Stimulated activated naive CD4-positive, alpha-beta T cell (primary cell): ENCODE results near the gene AP3B1.

ENCODE experiments used
- DNase-seq, 6 experiments: peaks; one replicate each; lab custom pipeline; 2025; lab: John Stamatoyannopoulos, UW

Gene AP3B1

GRCh38 chr5:78291687-78292086 lies 2.8 kb downstream of the AP3B1 start:
- DNase-seq = no peak

GRCh38 chr5:78289911-78290310 lies 4.6 kb downstream of the AP3B1 start:
- no peak for DNase-seq

- DNase-seq = no peak
Measured at GRCh38 chr5:78288246-78288645, 6.3 kb downstream of the AP3B1 start.

- DNase-seq = no peak
Measured at GRCh38 chr5:78287833-78288232, 6.7 kb downstream of the AP3B1 start.

GRCh38 chr5:78287169-78287568 lies 7.3 kb downstream of the AP3B1 start:
- no peak for DNase-seq

- DNase-seq = no peak
Measured at GRCh38 chr5:78286290-78286689, 8.2 kb downstream of the AP3B1 start.

GRCh38 chr5:78283802-78284201 lies 10.7 kb downstream of the AP3B1 start:
- no peak for DNase-seq

GRCh38 chr5:78283105-78283504 lies 11.4 kb downstream of the AP3B1 start:
- DNase-seq = no peak

- DNase-seq = no peak
Measured at GRCh38 chr5:78280261-78280660, 14.2 kb downstream of the AP3B1 start.

GRCh38 chr5:78279194-78279593 lies 15.3 kb downstream of the AP3B1 start:
- DNase-seq = no peak

GRCh38 chr5:78277715-78278114 lies 16.8 kb downstream of the AP3B1 start:
- no peak for DNase-seq

- no peak for DNase-seq
Measured at GRCh38 chr5:78275998-78276543, 18.4 kb downstream of the AP3B1 start.

- no peak for DNase-seq
Measured at GRCh38 chr5:78274540-78275197, 19.8 kb downstream of the AP3B1 start.

GRCh38 chr5:78273436-78273835 lies 21.1 kb downstream of the AP3B1 start:
- DNase-seq = no peak

GRCh38 chr5:78271766-78272165 lies 22.7 kb downstream of the AP3B1 start:
- DNase-seq = no peak

GRCh38 chr5:78269088-78269703 lies 25.3 kb downstream of the AP3B1 start:
- DNase-seq = peak in 2 of 6 experiments; percentile 7 to 31

GRCh38 chr5:78268356-78268755 lies 26.1 kb downstream of the AP3B1 start:
- DNase-seq = no peak

GRCh38 chr5:78265163-78265562 lies 29.3 kb downstream of the AP3B1 start:
- DNase-seq = no peak

- DNase-seq = no peak
Measured at GRCh38 chr5:78264600-78264999, 29.9 kb downstream of the AP3B1 start.

- DNase-seq = no peak
Measured at GRCh38 chr5:78260771-78261170, 33.7 kb downstream of the AP3B1 start.

GRCh38 chr5:78253201-78253600 lies 41.3 kb downstream of the AP3B1 start:
- no peak for DNase-seq

- DNase-seq = no peak
Measured at GRCh38 chr5:78252715-78253114, 41.8 kb downstream of the AP3B1 start.

GRCh38 chr5:78251663-78252284 lies 42.7 kb downstream of the AP3B1 start:
- DNase-seq = no peak
